Measurements from ENCODE around the gene ETF1.

Gene ETF1

GRCh38 chr5:138542956-138543729 is at the start of gene ETF1:
TSS of gene ETF1 (minus strand) at chr5:138543236. CDS start at chr5:138542918, 318 bp downstream.
- peak; percentile 100 for DNase-seq

GRCh38 chr5:138588013-138588788 is 45.2 kb upstream of the ETF1 start:
- no peak for DNase-seq

- no peak for DNase-seq
Observed at GRCh38 chr5:138585157-138585556, 42.1 kb upstream of the ETF1 start.

- DNase-seq, result no peak
Observed at GRCh38 chr5:138583984-138584637, 41.1 kb upstream of the ETF1 start.

- DNase-seq, result no peak
Observed at GRCh38 chr5:138582959-138583358, 39.9 kb upstream of the ETF1 start.

- DNase-seq, result no peak
Observed at GRCh38 chr5:138580777-138581176, 37.7 kb upstream of the ETF1 start.

GRCh38 chr5:138580001-138580400 is 37.0 kb upstream of the ETF1 start:
- DNase-seq, result no peak

GRCh38 chr5:138579517-138579863 is 36.5 kb upstream of the ETF1 start:
- no peak for DNase-seq

GRCh38 chr5:138577452-138577851 is 34.4 kb upstream of the ETF1 start:
- no peak for DNase-seq

GRCh38 chr5:138575194-138576015 is 32.4 kb upstream of the ETF1 start, which contains the start of gene HSPA9:
TSS of gene HSPA9 (minus strand) at chr5:138575401. CDS start at chr5:138575318, 83 bp downstream.
- DNase-seq, result peak; percentile 99

GRCh38 chr5:138574744-138575193 is 31.7 kb upstream of the ETF1 start:
- DNase-seq, result no peak

- DNase-seq, result no peak
Observed at GRCh38 chr5:138573949-138574670, 31.1 kb upstream of the ETF1 start.

- no peak for DNase-seq
Observed at GRCh38 chr5:138573223-138573622, 30.2 kb upstream of the ETF1 start.

GRCh38 chr5:138570871-138571270 is 27.8 kb upstream of the ETF1 start:
- no peak for DNase-seq

- no peak for DNase-seq
Observed at GRCh38 chr5:138569782-138570181, 26.7 kb upstream of the ETF1 start.

- no peak for DNase-seq
Observed at GRCh38 chr5:138568061-138568824, 25.2 kb upstream of the ETF1 start.

GRCh38 chr5:138566792-138567191 is 23.8 kb upstream of the ETF1 start:
- no peak for DNase-seq

GRCh38 chr5:138565100-138565821 is 22.2 kb upstream of the ETF1 start:
- DNase-seq, result peak; percentile 53

GRCh38 chr5:138564242-138564641 is 21.2 kb upstream of the ETF1 start:
- DNase-seq, result no peak

- DNase-seq, result no peak
Observed at GRCh38 chr5:138563340-138564118, 20.5 kb upstream of the ETF1 start.
